Trophoblast cell (in vitro differentiated cells and primary cell): ENCODE measurements around the gene BBS9.

ENCODE experiments used
- DNase-seq, 2 donors: peaks; one replicate each; pipeline ENCODE4 v3.0.0-alpha.2; 2016
- H2AFZ ChIP-seq: 2 replicates; pipeline ENCODE4 v1.6.1; 2013; ENCODE audit warnings: low read length, moderate library complexity, mild to moderate bottlenecking; ENCODE audit not compliant: insufficient read depth, poor library complexity
- H2AK5ac ChIP-seq: 2 replicates; pipeline ENCODE4 v1.6.1; 2013; ENCODE audit warnings: mild to moderate bottlenecking, low read length
- H2BK120ac ChIP-seq: 2 replicates; pipeline ENCODE4 v1.6.1; 2013; ENCODE audit warnings: low read length, mild to moderate bottlenecking, moderate library complexity; ENCODE audit not compliant: insufficient read depth, poor library complexity
- H2BK12ac ChIP-seq: 2 replicates; pipeline ENCODE4 v1.6.1; 2013; ENCODE audit warnings: mild to moderate bottlenecking, low read length, moderate library complexity
- H2BK5ac ChIP-seq: 2 replicates; pipeline ENCODE4 v1.6.1; 2013; ENCODE audit warnings: low read length, low read depth, moderate library complexity, mild to moderate bottlenecking; ENCODE audit not compliant: poor library complexity
- H3K14ac ChIP-seq: 2 replicates; pipeline ENCODE4 v1.6.1; 2013; ENCODE audit warnings: mild to moderate bottlenecking, low read length
- H3K18ac ChIP-seq: 2 replicates; pipeline ENCODE4 v1.6.1; 2013; ENCODE audit warnings: mild to moderate bottlenecking, low read length
- H3K23ac ChIP-seq: 2 replicates; pipeline ENCODE4 v1.6.1; 2013; ENCODE audit warnings: low read length
- H3K27ac ChIP-seq: 2 replicates; pipeline ENCODE4 v1.5.1; 2013; ENCODE audit warnings: low read depth, mild to moderate bottlenecking, inconsistent platforms, low read length, moderate library complexity
- H3K27me3 ChIP-seq: 2 replicates; pipeline ENCODE4 v1.6.1; 2013; ENCODE audit warnings: inconsistent platforms, mild to moderate bottlenecking, low read length, moderate library complexity; ENCODE audit not compliant: insufficient read depth
- H3K36me3 ChIP-seq, 2 experiments: 1 replicate in 1 of 2; 2 replicates in 1 of 2; pipeline ENCODE4 v1.6.1; 2013; ENCODE audit warnings: low read length in 2 of 2, mild to moderate bottlenecking in 2 of 2, moderate library complexity in 1 of 2; ENCODE audit not compliant: insufficient read depth in 2 of 2, control insufficient read depth in 1 of 2
- H3K4ac ChIP-seq: 2 replicates; pipeline ENCODE4 v1.6.1; 2013; ENCODE audit warnings: low read depth, mild to moderate bottlenecking, low read length, moderate library complexity
- H3K4me1 ChIP-seq, 2 experiments: 1 replicate in 1 of 2; 2 replicates in 1 of 2; pipeline ENCODE4 v1.6.1; 2013; ENCODE audit warnings: low read length in 2 of 2, mild to moderate bottlenecking in 2 of 2, moderate library complexity in 1 of 2; ENCODE audit not compliant: insufficient read depth in 2 of 2, control insufficient read depth in 1 of 2
- H3K4me2 ChIP-seq: 2 replicates; pipeline ENCODE4 v1.6.1; 2013; ENCODE audit warnings: inconsistent platforms, mild to moderate bottlenecking, low read length, moderate library complexity
- H3K4me3 ChIP-seq: 2 replicates; pipeline ENCODE4 v1.5.1; 2013; ENCODE audit warnings: mild to moderate bottlenecking, low read depth, low read length, inconsistent platforms
- H3K79me1 ChIP-seq: one replicate; pipeline ENCODE4 v1.6.1; 2013; ENCODE audit warnings: low read length
- H3K79me2 ChIP-seq: 2 replicates; pipeline ENCODE4 v1.6.1; 2013; ENCODE audit warnings: low read length, mild to moderate bottlenecking; ENCODE audit not compliant: control insufficient read depth, insufficient read depth, poor library complexity
- H3K9ac ChIP-seq: 2 replicates; pipeline ENCODE4 v1.6.1; 2013; ENCODE audit warnings: mild to moderate bottlenecking, low read length
- H3K9me3 ChIP-seq: 2 replicates; pipeline ENCODE4 v1.6.1; 2013; ENCODE audit warnings: low read depth, mild to moderate bottlenecking, control low read depth, inconsistent platforms, low read length; ENCODE audit not compliant: insufficient read depth
- H4K12ac ChIP-seq: 2 replicates; pipeline ENCODE4 v1.6.1; 2013; ENCODE audit warnings: low read depth, mild to moderate bottlenecking, low read length, moderate library complexity
- H4K8ac ChIP-seq: 2 replicates; pipeline ENCODE4 v1.6.1; 2013; ENCODE audit warnings: low read depth, mild to moderate bottlenecking, low read length, moderate library complexity
- H4K91ac ChIP-seq: one replicate; pipeline ENCODE4 v1.6.1; 2013; ENCODE audit warnings: low read depth, mild to moderate bottlenecking, low read length, moderate library complexity
- WGBS: extraction: QIAGEN DNeasy Blood & Tissue Kit; methylation state at CpG from one replicate; pipeline ENCODE4 v1.1.7; 2013; ENCODE audit warnings: missing lambda C conversion rate; ENCODE audit not compliant: insufficient read length, insufficient coverage; ENCODE audit errors: extremely low coverage; 5-methylcytosine and 5-hydroxymethylcytosine counted together

Gene BBS9

DNA sequence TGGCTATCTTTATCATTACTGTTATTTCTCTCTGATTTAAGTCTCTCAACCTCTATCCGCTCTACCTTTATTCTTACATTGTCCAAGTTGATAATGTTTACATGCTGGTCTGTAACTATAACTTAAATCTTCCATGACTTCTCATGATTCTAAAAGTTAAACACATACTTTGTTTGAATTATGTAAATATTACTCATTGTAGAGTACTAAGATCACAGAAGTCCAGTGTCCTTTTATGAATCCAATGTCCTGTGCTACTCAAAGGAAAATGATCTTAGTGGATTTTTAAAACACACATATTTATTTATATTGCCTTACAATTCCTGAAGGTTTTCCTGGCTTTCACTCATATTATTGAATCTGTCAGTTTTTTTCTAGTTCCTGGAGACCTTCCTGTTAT, 70.9 kb downstream of the BBS9 start:
- no peak overlapping the region for H3K4ac ChIP-seq
- no peak overlapping the region for H3K4me3 ChIP-seq
- H3K4me1 ChIP-seq: no peaks in the 10 kb centered on the region
- H4K8ac ChIP-seq: no peak overlapping the region
- no peak overlapping the region for H3K9ac ChIP-seq
- no peak for DNase-seq
- H3K36me3 ChIP-seq: no peaks in the 10 kb centered on the region
- no peak overlapping the region for H2BK120ac ChIP-seq
- H3K14ac ChIP-seq: no peak overlapping the region
- no peaks in the 10 kb centered on the region for H3K9me3 ChIP-seq
- no peak overlapping the region for H2AK5ac ChIP-seq
- H3K79me2 ChIP-seq: no peaks in the 10 kb centered on the region
- H3K23ac ChIP-seq: no peak overlapping the region
- no peak overlapping the region for H2BK12ac ChIP-seq
- H3K79me1 ChIP-seq: no peaks in the 10 kb centered on the region
- no peak overlapping the region for H2AFZ ChIP-seq
- H4K12ac ChIP-seq: no peak overlapping the region
- no peak overlapping the region for H2BK5ac ChIP-seq
- H3K4me2 ChIP-seq: no peak overlapping the region
- no peak overlapping the region for H3K18ac ChIP-seq
- no peak overlapping the region for H4K91ac ChIP-seq
- WGBS: no CpG with 5 or more reads among the region's 1 CpG
- H3K27me3 ChIP-seq: no peaks in the 10 kb centered on the region
- H3K27ac ChIP-seq: no peak overlapping the region

DNA sequence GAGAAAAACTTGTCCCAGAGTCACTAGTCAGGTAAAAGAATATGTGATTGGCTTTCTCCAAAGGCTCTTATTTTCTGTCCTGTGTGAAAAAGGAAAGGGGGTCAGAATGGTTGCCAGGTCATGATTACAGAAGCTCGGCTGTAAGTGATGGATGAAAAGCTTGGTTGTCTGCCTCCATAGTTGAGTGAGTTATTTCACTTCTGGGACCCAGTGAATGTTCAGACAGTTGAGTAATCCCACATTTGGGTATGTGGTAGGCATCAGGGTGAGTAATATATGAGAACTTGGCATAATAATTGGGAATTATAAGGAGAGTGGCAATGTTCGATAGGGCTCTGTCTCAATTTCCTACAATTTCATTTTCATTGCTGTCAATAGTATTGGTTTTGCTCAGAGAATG, 72.5 kb downstream of the BBS9 start:
- Histone ChIP-seq H4K8ac (no peak overlapping the region), H3K4me3 (no peak overlapping the region), H2BK120ac (no peak overlapping the region), H3K14ac (no peak overlapping the region), H2AK5ac (no peak overlapping the region), H2AFZ (no peak overlapping the region), H3K18ac (no peak overlapping the region), H3K9me3 (no peaks in the 10 kb centered on the region), H3K4me2 (no peak overlapping the region), H3K79me2 (no peaks in the 10 kb centered on the region), H3K36me3 (no peaks in the 10 kb centered on the region), H2BK12ac (no peak overlapping the region), H3K27me3 (no peaks in the 10 kb centered on the region), H4K91ac (no peak overlapping the region), H3K9ac (no peak overlapping the region), H2BK5ac (no peak overlapping the region), H3K27ac (no peak overlapping the region), H3K4ac (no peak overlapping the region), H3K79me1 (no peaks in the 10 kb centered on the region), H4K12ac (no peak overlapping the region), H3K4me1 (no peaks in the 10 kb centered on the region), H3K23ac (no peak overlapping the region)
- no peak for DNase-seq
- WGBS: no CpG with 5 or more reads among the region's 2 CpGs

DNA sequence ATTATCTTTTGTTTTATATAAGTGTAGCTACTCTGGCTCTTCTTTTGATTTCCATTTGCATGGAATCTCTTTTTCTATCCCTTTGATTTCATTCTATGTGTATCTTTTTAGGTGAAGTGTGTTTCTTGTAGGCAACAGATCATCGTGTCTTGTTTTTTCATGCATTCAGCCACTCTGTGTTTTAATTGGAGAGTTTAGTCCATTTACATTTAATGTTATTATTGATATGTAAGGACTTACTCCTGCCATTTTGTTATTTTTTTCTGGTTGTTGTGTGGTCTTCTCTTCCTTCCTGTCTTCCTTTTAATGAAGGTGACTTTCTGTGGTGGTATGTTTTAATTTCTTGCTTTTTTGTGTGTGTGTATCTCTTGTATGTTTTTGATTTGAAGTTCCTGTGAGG, 81.6 kb downstream of the BBS9 start:
- Histone ChIP-seq H3K27me3 (no peaks in the 10 kb centered on the region), H3K14ac (no peak overlapping the region), H3K79me2 (no peaks in the 10 kb centered on the region), H3K36me3 (no peaks in the 10 kb centered on the region), H3K4ac (no peak overlapping the region), H3K4me2 (no peak overlapping the region), H2AK5ac (no peak overlapping the region), H3K9ac (no peak overlapping the region), H3K4me1 (no peaks in the 10 kb centered on the region), H3K4me3 (no peak overlapping the region), H3K23ac (no peak overlapping the region), H4K8ac (no peak overlapping the region), H2BK120ac (no peak overlapping the region), H3K9me3 (no peaks in the 10 kb centered on the region), H3K79me1 (no peaks in the 10 kb centered on the region), H2BK12ac (no peak overlapping the region), H3K18ac (no peak overlapping the region), H3K27ac (no peak overlapping the region), H2AFZ (no peak overlapping the region), H2BK5ac (no peak overlapping the region), H4K91ac (no peak overlapping the region), H4K12ac (no peak overlapping the region)
- no CpG with 5 or more reads among the region's 1 CpG for WGBS
- DNase-seq: no peak

DNA sequence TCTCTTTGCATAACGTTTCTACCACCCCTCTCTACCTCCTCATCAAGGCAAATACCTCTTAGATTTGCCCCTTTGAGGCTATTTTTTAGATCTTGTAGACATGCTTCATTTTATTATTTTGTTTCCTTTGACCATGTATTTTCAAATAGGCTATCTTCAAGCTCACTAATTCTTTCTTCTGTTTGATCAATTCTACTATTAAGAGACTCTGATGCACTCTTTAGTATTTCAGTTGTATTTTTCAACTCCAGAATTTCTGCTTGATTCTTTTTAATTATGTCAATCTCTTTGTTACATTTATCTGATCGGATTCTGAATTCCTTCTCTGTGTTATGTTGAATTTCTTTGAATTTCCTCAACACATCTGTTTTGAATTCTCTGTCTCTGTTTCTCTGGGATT, 82.8 kb downstream of the BBS9 start:
- no peak overlapping the region for H4K91ac ChIP-seq
- H2AK5ac ChIP-seq: no peak overlapping the region
- no peak overlapping the region for H3K4me3 ChIP-seq
- no peak overlapping the region for H3K27ac ChIP-seq
- no peak overlapping the region for H3K18ac ChIP-seq
- H3K9ac ChIP-seq: no peak overlapping the region
- no peak overlapping the region for H2BK12ac ChIP-seq
- no peak overlapping the region for H3K4ac ChIP-seq
- no CpG with 5 or more reads among the region's 2 CpGs for WGBS
- no peaks in the 10 kb centered on the region for H3K4me1 ChIP-seq
- H3K23ac ChIP-seq: no peak overlapping the region
- no peaks in the 10 kb centered on the region for H3K79me1 ChIP-seq
- no peak overlapping the region for H4K8ac ChIP-seq
- H2AFZ ChIP-seq: no peak overlapping the region
- H3K14ac ChIP-seq: no peak overlapping the region
- no peak overlapping the region for H2BK5ac ChIP-seq
- no peak for DNase-seq
- no peaks in the 10 kb centered on the region for H3K9me3 ChIP-seq
- no peak overlapping the region for H3K4me2 ChIP-seq
- no peaks in the 10 kb centered on the region for H3K79me2 ChIP-seq
- H3K36me3 ChIP-seq: no peaks in the 10 kb centered on the region
- no peak overlapping the region for H4K12ac ChIP-seq
- H3K27me3 ChIP-seq: no peaks in the 10 kb centered on the region
- no peak overlapping the region for H2BK120ac ChIP-seq
